Esophagus squamous epithelium (tissue), 5 donors: ENCODE results near the gene CARS2. TPM values are rescaled to one million over a fixed set of nuclear protein-coding genes. Genes with fewer than 3 reads are reported as not detected.

Experiments used
- DNase-seq: peaks from one replicate; lab custom pipeline; 2025; lab: John Stamatoyannopoulos, UW
- H3K27ac ChIP-seq, 4 donors: fragments of 200-600 bp; sonication (generic); one replicate each; pipeline ENCODE4 v1.5.1; 2016 to 2019; ENCODE audit warnings: mild to moderate bottlenecking in 1 of 4
- H3K27me3 ChIP-seq, 4 donors: fragments of 200-600 bp; sonication (generic); 1 replicate in 3 of 4; 2 replicates in 1 of 4; pipeline versions ENCODE4 v1.5.1 to v1.6.0; 2017 to 2021; ENCODE audit warnings: antibody characterized with exemption in 1 of 4
- H3K36me3 ChIP-seq, 3 donors: fragments of 200-600 bp; sonication (generic); one replicate each; pipeline ENCODE4 v1.5.1; 2016 to 2019
- H3K4me1 ChIP-seq, 3 donors: fragments of 200-600 bp; sonication (generic); one replicate each; pipeline ENCODE4 v1.5.1; 2017 to 2019
- H3K4me3 ChIP-seq, 4 donors: fragments of 200-600 bp; sonication (generic); 1 replicate in 3 of 4; 2 replicates in 1 of 4; pipeline ENCODE4 v1.5.1; 2016 to 2019; ENCODE audit warnings: mild to moderate bottlenecking in 2 of 4, moderate library complexity in 1 of 4
- H3K9me3 ChIP-seq, 3 donors: fragments of 200-600 bp; sonication (generic); one replicate each; pipeline ENCODE4 v1.5.1; 2016 to 2019
- CTCF ChIP-seq, 6 experiments: fragments of 450-650 bp in 4 of 6; fragments of 200-600 bp in 2 of 6; sonication (generic) in 2 of 6; IDR thresholded peaks; one replicate each; pipeline ENCODE4 v1.5.1; 2016 to 2019; ENCODE audit warnings: antibody characterized with exemption in 6 of 6, mild to moderate bottlenecking in 4 of 6, moderate library complexity in 4 of 6
- POLR2A ChIP-seq, 4 donors: fragments of 450-650 bp; IDR thresholded peaks; one replicate each; pipeline ENCODE4 v1.6.1; 2017; ENCODE audit warnings: antibody characterized with exemption in 4 of 4, mild to moderate bottlenecking in 4 of 4, moderate library complexity in 3 of 4
- WGBS, 2 donors: methylation state at CpG; one replicate each; pipeline ENCODE4 v1.1.5; 2018; 5-methylcytosine and 5-hydroxymethylcytosine counted together
- intact Hi-C: fragments of 100-400 bp; cut with DNase I; formaldehyde crosslinking; loops from one replicate; pipeline ENCODE4 v1.15.0; 2022
- total RNA-seq, 4 donors: library from RNA; depleted of rRNA; stranded (reverse); fragments of >200 nt; gene quantifications; one replicate each; pipeline ENCODE4 v1.1.0, GENCODE V29; 2016
- donor health status: DM: yes; HTN: yes; CAD: no.

Gene CARS2
- total RNA-seq, 4 donors from 2014 or later: 24.9 to 54.9 (median 33.5) TPM

GRCh38 chr13:110649551-110649950 lies 56.4 kb downstream of the CARS2 start:
- Histone ChIP-seq H3K4me3 (no peak overlapping the region), H3K4me1 (peaks cover 4 to 9% (median 7%) of the 10 kb centered on the region in 3 donors), H3K9me3 (no peaks in the 10 kb centered on the region), H3K27ac (no peak overlapping the region), H3K27me3 (no peaks in the 10 kb centered on the region), H3K36me3 (peaks cover 2 to 85% (median 10%) of the 10 kb centered on the region in 3 donors)
- 80 to 81% methylated on average over 7 of the region's 7 CpGs for WGBS, 2 donors
- TF ChIP-seq POLR2A (IDR thresholded peaks at IDR 0.05): no peak
- no peak for TF ChIP-seq CTCF (IDR thresholded peaks at IDR 0.05)
- no peak for DNase-seq
- intact Hi-C loops: no loop called here

- no peak overlapping the region for H3K27ac ChIP-seq
- H3K36me3 ChIP-seq: peaks cover 2 to 83% (median 10%) of the 10 kb centered on the region in 3 donors
- H3K9me3 ChIP-seq: no peaks in the 10 kb centered on the region
- H3K4me1 ChIP-seq: peaks cover 4 to 13% (median 7%) of the 10 kb centered on the region in 3 donors
- no peaks in the 10 kb centered on the region for H3K27me3 ChIP-seq
- intact Hi-C loops: no loop called here
- H3K4me3 ChIP-seq: no peak overlapping the region
- no peak for TF ChIP-seq CTCF (IDR thresholded peaks at IDR 0.05)
- TF ChIP-seq POLR2A (IDR thresholded peaks at IDR 0.05): no peak
- WGBS, 2 donors: 88 to 96% methylated on average over 14 to 27 of the region's 35 CpGs
- DNase-seq: no peak
These were observed 57.0 kb downstream of the CARS2 start for GRCh38 chr13:110648848-110649421.

- no peak for DNase-seq
- TF ChIP-seq POLR2A (IDR thresholded peaks at IDR 0.05) (no peak), CTCF (IDR thresholded peaks at IDR 0.05) (no peak)
- no peaks in the 10 kb centered on the region for H3K9me3 ChIP-seq
- H3K4me3 ChIP-seq: no peak overlapping the region
- 76 to 83% methylated on average over 5 to 12 of the region's 16 CpGs for WGBS, 2 donors
- intact Hi-C loops: no loop called here
- H3K4me1 ChIP-seq: peaks cover 4 to 13% (median 7%) of the 10 kb centered on the region in 3 donors
- peaks cover 3 to 83% (median 10%) of the 10 kb centered on the region in 3 donors for H3K36me3 ChIP-seq
- H3K27ac ChIP-seq: no peak overlapping the region
- no peaks in the 10 kb centered on the region for H3K27me3 ChIP-seq
These were observed 57.6 kb downstream of the CARS2 start for GRCh38 chr13:110648146-110648819.

GRCh38 chr13:110647365-110647737 lies 58.6 kb downstream of the CARS2 start:
- Histone ChIP-seq H3K9me3 (no peaks in the 10 kb centered on the region), H3K27ac (no peak overlapping the region), H3K36me3 (peaks cover 11 to 83% (median 16%) of the 10 kb centered on the region in 3 donors), H3K27me3 (no peaks in the 10 kb centered on the region), H3K4me3 (no peak overlapping the region), H3K4me1 (peaks cover 4 to 13% (median 7%) of the 10 kb centered on the region in 3 donors)
- TF ChIP-seq POLR2A (IDR thresholded peaks at IDR 0.05): no peak
- TF ChIP-seq CTCF (IDR thresholded peaks at IDR 0.05): no peak
- DNase-seq: no peak
- 79 to 80% methylated on average over 1 to 7 of the region's 10 CpGs for WGBS, 2 donors
- intact Hi-C loops: no loop called here
